NCI-H748 (cell line): ENCODE measurements around the gene CTDSPL2.
"Not testable (repeated sequence)": the region's sequence is repeated elsewhere in the genome, so short reads cannot be mapped to it uniquely, and the experiment has no call there.

ENCODE experiments used
- DNase-seq: peaks from one replicate; lab custom pipeline; 2025; ENCODE audit not compliant: unreplicated experiment; lab: John Stamatoyannopoulos, UW

CTDSPL2 gene

DNA sequence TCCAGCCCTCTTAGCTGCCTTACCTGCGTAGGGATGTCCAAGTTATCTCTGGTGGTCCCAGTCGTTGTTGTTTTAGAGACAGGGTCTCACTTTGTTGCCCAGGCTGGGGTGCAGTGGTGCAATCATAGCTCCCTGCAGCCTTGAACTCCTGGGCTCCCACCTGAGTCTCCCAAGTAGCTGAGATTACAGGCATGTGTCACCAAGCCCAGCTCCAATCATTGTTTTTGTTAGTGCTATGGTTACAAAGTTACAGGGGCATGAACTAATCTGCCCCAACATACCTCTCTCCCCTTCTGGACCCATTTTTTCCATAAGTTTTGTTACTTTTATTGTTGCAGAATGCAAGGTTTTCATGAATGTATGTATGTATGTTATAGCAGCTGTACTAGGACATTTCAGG lies 54.7 kb downstream of the CTDSPL2 start:
- no peak for DNase-seq

GRCh38 chr15:44485880-44486279 lies 58.5 kb downstream of the CTDSPL2 start:
- no peak for DNase-seq

DNA sequence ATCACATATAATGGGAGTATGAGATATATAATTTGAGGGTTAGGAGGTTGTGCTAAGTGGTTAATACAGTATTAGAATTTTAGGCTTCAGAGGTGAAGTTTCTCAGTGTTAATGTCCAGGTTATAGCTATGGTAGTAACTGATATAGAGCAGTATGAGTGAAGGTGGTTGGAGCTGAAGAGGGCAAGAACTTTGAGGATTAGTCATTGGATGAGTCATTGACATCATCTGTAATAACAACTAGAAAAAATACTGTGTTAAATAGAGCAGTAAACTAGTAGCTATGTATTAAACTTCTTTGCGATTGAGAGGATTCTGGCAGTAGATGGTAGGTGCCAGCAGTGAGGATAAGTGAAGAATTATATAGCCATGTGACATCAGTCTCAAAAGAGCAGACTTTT lies 62.0 kb downstream of the CTDSPL2 start:
- DNase-seq, result no peak

GRCh38 chr15:44490622-44491021 lies 63.2 kb downstream of the CTDSPL2 start:
- no peak for DNase-seq

GRCh38 chr15:44492040-44492439 lies 64.6 kb downstream of the CTDSPL2 start:
- DNase-seq, result no peak

DNA sequence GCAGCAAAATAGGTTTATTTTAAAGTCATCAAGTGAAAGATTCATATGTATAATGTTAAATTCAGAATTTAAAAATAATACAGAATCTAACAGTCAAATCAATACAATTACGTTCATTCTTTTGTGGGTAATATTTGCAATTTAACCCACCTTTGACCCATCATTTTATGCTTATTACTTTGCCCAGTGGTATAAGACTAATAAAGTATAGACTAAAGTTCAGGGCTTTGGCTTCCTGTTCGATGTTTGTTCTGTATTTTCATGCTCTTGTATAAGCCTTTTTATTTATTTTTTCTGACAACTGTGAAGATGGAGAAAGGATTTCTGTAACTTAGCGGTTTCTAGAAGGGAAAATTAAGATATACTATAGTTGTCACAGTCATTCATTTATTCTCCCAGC lies 65.2 kb downstream of the CTDSPL2 start:
- DNase-seq, result no peak

- DNase-seq, result no peak
Observed at GRCh38 chr15:44495562-44495961, 68.1 kb downstream of the CTDSPL2 start.

DNA sequence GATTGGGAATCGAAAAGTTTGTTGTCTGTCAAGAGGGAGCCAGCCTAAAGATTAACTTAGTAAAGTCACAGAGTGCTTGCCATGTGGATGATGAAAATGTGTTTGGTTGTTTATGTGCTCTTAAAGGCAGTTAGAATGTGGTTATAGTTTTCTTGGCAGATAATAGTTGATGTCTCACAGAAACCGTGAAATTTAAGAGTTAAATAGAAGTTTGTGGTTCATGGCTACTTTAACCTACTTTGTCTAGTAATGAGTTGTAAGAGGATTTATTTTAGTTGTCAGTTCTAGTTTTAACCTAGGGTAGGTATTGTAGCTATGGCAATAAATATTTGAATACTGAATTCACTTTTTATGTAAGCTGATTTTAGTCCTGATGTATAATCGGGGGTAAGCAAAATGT lies 73.1 kb downstream of the CTDSPL2 start:
- DNase-seq, result no peak

DNA sequence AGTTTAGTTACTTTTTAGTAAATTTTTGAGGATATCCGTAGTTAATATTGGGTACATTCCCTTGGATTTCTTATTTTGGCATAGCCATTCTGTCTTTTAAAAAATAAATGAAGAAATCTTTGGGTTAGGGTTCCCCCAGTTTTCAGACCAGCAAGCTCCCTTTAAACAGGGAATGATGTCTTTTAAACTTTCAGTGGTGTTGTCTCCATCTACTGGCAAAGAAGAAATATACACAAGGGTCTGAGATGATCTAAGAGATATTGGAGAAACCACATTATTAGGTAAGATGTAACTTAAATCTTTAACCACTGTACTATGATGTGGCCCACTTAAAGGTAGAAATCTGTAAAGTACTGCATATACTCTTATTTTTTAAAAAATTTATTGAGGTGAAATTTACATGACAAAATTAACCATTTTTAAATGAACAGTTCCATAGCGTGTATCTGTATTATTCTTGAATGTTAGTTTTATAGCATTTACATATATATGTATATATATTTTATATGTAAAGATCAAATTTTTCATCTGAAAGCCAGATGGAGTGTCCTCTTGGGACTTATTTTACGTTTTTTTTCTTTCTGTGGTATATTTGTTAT lies 74.4 kb downstream of the CTDSPL2 start:
- DNase-seq, result peak; percentile 8

GRCh38 chr15:44516436-44516835 lies 89.0 kb downstream of the CTDSPL2 start:
- no peak for DNase-seq

DNA sequence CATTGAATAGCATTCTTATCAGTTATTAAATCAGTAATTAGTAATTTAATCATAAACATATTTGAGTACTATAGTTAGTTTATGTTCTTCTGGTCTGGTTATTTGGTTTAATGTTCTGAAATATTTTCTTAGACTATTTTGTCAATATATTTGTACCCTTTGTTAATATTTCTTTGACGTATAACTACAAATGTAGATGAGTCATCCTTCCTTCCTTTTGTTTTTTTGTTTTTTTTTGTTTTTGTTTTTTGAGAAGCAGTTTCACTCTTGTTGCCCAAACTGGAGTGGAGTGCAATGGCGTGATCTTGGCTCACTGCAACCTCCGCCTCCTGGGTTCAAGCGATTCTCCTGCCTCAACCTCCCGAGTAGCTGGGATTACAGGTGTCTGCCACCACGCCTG lies 92.1 kb downstream of the CTDSPL2 start:
- DNase-seq, result no peak

DNA sequence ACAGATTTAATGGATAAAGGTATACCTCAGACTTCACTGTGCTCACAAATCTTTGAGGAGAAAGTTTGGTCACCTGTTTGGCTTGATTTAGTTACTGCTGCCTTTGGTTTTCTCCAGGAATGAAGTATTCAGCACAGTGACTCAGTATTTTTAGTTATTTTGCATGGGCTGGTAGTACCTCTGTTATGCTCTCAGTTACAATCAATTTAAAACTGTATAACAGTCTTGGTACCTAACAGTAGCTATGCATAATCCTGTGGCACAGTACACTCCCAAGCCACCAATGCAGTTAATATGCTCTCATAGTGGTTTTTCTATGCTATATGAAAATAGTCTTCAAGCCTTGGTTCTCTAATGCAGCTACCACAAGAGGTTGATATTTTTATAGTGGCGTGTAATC lies 97.6 kb downstream of the CTDSPL2 start:
- DNase-seq, result no peak

GRCh38 chr15:44527241-44527640 lies 99.8 kb downstream of the CTDSPL2 start:
- DNase-seq, result no peak

DNA sequence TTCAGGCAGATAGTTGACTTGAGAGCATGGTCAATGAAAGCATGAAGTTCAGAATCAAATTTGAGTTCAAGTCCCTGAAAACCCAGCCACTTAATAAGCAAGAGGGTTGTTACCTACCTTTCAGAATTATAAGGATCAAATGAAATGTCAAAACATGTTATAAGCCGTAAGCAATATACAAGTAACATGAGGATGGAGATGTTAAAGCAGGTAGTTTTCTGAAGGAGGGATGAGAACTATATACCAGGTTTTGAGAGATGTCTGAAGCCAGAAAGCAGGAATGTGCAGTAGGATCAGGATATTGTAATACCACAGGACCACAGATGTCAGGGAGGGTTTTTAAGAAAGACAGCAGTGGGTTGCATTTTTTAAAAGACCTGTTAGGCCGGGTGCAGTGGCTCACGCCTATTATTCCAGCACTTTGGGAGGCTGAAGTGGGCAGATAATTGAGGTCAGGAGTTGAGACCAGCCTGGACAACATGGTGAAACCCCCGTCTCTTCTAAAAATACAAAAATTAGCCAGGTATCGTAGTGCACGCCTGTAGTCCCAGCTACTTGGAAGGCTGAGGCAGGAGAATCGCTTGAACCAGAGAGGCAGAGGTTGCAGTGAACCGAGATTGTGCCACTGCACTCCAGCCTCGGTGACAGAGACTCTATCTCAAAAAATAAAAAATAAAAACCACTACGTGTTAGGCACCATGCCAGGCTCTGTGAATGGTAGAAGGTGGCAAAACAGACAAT lies 102.6 kb downstream of the CTDSPL2 start:
- no peak for DNase-seq

GRCh38 chr15:44530653-44531052 lies 103.2 kb downstream of the CTDSPL2 start:
- DNase-seq, result no peak

GRCh38 chr15:44532275-44532674 lies 104.8 kb downstream of the CTDSPL2 start:
- not testable (repeated sequence) for DNase-seq

GRCh38 chr15:44532689-44533088 lies 105.3 kb downstream of the CTDSPL2 start:
- no peak for DNase-seq

- no peak for DNase-seq
Observed at GRCh38 chr15:44535092-44535491, 107.7 kb downstream of the CTDSPL2 start.

DNA sequence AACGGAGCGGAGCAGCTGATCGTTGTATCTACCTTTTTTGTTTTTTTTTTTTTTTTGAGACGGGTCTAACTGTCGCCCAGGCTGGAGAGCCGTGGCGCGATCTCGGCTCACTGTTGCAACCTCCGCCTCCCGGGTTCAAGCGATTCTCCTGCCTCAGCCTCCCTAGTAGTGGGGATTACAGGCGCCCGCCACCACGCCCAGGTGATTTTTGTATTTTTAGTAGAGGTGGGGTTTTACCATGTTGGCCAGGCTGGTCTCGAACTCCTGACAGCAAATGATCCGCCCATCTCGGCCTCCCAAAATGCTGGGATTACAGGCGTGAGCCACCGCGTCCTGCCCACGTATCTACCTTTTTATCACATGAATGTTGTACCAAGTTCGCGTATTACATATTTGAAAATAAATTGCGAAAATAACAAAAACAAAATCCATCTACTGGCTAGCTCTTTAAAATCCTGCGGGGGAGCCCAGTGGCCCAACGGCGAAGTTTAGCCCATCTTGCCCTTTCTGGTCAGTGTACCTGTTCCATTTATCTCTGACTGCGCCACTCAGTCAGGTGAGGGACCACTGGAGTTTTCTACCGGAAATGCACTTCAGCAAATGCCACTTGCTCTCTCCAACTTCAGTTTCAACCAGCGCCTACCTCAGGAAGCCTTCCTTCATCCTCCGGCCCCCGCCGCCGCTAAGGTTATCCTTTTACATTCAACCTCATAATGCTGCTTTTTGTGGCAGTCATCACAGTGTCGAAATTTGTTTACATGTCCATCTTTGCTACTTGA lies 108.3 kb downstream of the CTDSPL2 start:
- peak; percentile 58 for DNase-seq

DNA sequence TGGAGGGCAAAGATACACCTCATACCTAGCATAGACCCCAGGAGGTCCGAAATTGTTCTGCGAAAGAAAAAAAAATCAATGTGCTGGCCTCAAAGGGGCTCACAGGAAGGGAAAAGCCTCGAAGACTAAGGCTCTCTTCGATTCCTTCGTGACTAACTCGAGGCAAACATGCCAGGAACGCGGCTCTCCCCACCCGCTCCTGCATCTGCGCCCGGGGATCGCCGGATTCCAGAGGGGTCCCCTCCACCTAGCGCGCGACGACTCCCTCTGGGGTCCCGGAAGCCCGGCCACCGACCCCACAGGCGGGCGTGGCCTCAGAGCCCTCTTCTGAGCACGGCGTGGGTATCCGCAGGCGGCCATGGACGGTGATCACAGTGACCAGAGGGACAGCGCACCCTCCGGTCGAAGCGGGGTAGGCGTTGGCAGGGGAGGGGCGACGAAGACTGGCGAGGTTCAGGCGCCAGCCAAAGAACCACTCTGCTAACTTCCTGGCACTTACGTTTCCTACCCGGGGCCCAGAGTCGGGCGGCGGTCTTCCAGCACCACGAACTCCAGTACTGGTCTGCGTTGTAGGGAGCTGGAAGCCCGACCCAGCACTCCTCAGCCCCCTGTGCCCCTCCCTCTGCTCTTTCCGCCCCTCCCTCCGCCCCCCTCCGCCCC lies 109.0 kb downstream of the CTDSPL2 start:
- DNase-seq, result peak; percentile 93

DNA sequence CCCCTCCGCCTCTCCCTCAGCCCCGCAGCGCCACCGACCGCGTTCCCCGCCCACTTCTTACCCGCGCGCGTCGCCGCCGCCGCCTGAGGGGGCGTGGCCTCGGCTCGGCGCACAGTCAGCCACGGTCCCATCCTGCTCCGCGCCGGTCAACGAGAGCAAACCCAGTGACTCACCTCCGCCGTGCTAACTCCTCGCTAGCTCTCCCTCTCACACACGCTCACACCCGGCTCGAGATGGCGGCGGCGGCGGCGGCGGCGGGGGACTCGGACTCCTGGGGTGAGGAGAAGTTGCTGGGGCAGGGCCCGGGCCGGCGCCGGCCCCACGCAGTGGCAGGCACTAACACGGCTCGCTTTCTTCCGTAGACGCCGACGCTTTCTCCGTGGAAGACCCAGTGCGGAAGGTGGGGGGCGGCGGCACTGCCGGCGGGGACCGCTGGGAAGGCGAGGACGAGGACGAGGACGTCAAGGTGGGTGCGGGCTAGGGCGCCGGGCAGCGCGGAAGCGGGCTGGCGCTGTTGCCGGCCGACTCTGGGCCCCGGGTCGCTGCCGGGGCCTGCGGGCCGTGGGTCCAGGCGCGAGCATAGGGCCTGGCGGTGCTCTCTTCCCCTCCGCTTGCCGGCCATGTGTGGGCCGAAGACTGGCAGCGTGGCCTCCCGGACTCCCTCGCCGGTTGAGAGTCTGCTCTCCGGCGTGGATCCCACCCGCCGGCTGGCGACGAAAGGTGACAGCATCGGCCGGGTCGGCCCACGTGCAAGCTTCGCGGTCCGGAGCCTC lies 109.7 kb downstream of the CTDSPL2 start, which contains the start of gene EIF3J:
Gene EIF3J, plus strand, starts transcription at position 186 of the 773 bp plus-strand sequence. Its CDS starts 48 bp downstream, at position 234.
- peak; percentile 93 for DNase-seq
